M059J (cell line): Measurements from ENCODE around the gene ANXA3. TPM values are rescaled to one million over a fixed set of nuclear protein-coding genes. Genes with fewer than 3 reads are reported as not detected.
A peak's percentile ranks its signal among the peaks of the same experiment; 100 is the strongest.
"Not testable (repeated sequence)": the region's sequence is repeated elsewhere in the genome, so short reads cannot be mapped to it uniquely, and the experiment has no call there.

Experiments
- DNase-seq: peaks from one replicate; pipeline ENCODE4 v3.0.0-alpha.2; 2012; ENCODE audit warnings: low read depth
- total RNA-seq: library from RNA; depleted of rRNA; stranded (reverse); fragments of >200 nt; shearing (Covaris generic); gene quantifications from 2 replicates; pipeline ENCODE4 v1.2.3, GENCODE V29; 2014; rRNA removed

The ANXA3 gene, protein sequence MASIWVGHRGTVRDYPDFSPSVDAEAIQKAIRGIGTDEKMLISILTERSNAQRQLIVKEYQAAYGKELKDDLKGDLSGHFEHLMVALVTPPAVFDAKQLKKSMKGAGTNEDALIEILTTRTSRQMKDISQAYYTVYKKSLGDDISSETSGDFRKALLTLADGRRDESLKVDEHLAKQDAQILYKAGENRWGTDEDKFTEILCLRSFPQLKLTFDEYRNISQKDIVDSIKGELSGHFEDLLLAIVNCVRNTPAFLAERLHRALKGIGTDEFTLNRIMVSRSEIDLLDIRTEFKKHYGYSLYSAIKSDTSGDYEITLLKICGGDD
- 38.2 and 47.6 TPM in 2 replicates for total RNA-seq

DNA sequence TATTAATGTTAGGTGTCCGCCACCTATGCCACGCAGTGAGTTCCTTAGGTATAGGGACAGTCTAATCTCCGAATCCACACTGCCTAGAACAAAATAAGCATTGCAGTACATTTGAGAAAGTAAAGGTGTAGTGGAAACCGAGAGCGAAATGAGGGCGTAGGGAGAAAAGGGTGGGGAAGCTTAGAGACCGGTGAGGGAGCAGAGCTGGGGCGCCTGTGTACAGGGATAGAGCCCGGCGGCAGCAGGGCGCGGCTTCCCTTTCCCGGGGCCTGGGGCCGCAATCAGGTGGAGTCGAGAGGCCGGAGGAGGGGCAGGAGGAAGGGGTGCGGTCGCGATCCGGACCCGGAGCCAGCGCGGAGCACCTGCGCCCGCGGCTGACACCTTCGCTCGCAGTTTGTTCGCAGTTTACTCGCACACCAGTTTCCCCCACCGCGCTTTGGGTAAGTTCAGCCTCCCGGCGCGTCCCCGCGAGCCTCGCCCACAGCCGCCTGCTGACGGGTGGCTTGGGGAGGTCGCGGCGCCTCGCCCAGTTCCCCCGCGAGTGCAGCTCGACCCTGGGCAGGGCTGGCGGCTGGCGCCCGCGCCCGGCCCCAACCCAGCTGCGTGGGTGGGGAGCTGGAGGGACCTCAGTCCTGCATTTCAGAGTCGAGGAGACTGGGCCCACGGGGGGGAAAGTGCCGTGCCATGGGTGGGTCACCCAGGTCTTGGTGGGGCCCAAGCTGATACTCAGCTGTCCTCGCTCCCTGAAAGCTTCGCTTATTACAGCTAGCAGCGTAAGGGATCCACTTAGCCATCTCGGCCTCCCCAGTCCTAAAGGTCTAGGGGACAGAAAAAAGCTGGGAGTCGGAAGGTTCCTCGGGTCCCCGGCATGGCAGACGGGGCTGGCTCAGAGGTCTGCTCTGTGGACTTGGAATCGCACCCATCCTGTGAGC lies at the start of gene ANXA3:
ANXA3 (plus strand) TSS at position 351 of the 932 bp plus-strand sequence. CDS start 2,704 bp downstream, outside the sequence.
- no peak for DNase-seq

DNA sequence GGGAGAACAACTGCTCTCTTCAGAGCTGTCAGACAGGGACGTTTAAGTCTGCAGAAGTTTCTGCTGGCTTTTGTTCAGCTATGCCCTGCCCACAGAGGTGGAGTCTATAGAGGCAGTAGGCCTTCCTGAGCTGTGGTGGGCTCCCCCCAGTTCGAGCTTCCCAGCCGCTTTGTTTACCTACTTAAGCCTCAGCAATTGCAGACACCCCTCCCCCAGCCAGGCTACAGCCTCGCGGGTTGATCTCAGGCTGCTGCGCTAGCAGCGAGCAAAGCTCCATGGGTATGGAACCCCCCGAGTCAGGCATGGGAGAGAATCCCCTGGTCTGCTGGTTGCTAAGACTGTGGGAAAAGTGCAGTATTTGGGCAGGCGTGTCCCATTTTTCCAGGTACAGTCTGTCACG lies 45.3 kb upstream of the ANXA3 start:
- DNase-seq = not testable (repeated sequence)

DNA sequence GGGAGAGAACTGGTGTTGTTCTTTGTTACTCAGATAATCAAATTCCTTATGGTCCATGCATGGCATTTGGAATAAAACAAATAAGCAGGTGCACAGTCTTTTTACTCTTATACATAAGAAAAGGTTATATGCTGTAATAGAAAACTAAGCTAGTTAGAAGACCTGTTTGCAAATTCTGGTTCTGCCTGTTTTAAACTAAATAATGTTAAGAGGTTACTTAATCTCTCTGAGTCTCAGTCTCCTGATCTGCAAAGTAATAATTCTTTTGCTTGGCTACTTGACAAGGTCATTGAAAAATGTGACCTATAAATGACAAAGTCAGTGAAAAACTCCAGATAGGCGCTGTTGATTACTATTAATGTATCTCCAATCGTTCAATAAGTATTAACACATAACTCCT lies 42.5 kb upstream of the ANXA3 start:
- DNase-seq = no peak

DNA sequence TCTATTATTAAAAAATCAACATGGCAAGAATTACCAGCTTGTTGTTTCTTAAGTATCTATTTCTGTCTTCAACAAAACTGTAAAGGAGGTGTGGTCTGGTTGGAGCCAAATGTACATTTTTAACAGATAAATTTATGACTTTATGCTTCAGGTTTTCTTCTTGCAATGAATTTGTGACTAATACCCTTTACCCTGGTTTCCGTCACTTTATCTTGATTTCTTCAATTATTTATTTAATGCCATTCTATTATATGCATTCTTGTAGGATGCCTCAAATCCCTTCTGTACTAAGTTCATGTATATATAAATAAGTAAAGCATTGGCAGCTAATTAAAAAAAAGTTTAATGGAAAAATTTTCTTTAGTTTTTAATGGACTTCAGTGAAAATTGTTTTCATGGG lies 41.5 kb upstream of the ANXA3 start:
- DNase-seq = no peak

DNA sequence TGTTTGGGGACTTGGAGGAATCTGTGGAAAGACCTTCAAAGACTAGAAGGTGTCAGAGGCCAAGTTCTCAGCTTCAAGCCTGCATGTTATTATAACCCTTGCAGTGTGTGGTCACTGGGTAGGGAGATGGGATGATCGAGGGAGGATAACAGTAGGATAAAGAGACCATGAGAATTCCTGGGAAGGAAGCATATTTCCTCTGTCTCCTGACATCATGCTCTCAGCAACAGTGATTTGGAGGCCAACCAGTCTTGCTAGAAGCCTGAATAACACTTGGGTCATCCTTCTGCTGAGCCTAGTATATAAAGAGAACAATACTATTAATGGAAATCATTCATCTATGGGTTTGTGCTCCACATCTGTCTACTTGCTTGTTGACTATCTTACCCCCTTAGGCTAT lies 40.9 kb upstream of the ANXA3 start:
- DNase-seq = no peak

DNA sequence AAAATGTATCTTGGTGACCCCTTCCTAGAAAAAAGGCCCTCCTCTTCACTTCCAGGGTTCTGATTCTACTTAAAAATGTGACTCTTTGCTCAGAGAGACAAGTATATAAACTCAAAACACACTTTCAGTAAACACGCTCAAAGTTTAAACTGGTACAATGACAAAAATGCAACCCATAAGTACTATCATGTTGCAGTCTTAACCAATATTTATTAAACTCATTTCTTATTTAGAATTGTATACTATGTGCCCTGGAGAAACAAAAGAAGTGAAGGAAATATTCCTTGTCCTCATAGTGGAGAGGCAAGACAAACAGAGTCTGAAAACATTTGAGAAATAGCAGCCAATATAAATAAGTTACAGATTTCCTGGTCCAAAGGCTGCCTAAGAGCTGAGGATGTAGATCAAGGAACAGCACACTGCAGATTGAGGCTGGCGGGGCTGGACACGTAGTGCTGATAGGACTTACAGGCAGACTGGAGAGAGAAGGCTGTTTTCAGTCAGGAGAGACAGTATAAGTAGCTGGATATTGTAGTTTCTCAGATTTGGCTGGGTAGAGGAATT lies 39.1 kb upstream of the ANXA3 start:
- DNase-seq = no peak

DNA sequence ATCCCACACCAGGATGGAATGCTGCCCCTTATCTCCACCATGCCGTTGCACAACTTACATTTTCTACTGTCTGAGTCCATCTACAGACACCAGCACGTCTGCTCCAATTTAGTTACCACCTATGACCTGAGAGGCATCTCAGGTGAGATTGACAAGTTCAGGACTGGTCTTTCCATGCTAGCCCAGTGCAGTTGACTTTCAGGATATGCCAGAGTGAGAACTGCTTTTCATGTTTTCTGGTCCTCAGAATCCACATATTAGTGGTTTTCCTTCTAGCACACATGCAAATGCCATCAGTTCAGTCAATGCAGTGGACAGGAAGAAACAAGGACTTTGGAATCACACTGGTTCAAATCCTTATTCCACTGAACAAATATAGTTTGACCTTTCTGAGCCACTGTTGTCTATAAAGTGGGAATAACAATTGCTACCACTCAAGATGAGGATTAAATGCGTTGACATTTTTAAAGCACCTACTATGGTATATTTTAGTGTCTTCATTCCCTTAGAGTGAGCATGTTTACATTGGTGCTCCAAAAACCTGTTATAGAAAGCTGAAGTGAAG lies 38.1 kb upstream of the ANXA3 start:
- DNase-seq = no peak

DNA sequence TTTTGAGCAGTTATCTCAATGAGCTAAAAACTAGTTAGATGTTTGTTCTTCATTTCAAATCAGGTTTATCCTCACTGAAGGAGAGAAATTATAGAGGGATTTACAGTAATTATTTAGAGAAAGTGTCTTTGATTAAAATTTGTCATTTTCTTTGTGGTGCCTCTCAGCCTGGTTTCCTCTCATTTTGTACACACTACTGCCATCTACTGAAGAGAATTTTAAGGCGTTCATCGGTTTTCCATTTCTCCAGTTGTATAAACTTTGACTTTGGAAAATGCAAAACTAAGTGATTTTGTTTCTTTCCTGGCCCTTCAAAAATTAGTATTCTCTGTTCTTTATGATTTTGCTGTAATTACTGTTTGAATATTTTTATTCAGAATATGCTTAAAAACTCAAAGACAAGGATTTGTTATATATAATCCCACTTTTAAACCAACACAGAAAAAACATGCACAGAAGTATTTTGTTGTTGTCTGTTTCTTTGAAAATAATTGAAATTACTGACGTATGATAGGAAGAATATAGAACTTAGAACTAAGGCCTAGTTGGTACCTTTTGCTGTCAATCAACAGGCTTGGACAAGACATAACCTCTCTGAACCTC lies 34.4 kb upstream of the ANXA3 start:
- peak; percentile 17 for DNase-seq

DNA sequence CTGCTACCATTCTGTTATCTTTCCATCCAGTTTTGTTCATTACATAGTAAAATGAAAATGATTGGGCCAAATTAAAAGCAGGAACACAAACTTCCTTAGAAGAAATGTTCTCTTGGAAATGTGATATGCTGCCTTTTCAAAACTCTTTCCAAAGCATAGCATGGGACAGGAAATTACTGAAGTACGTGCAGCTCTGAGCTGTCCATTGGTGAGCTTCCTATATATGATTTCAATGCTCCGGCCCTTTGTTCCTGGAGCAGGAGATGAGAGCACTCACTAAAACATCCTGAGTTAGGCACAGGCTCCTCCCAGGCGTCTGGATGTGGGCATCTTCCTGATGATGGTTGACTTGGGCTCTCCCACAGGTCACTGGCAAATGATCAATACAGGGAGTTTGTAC lies 33.0 kb upstream of the ANXA3 start:
- DNase-seq = no peak

DNA sequence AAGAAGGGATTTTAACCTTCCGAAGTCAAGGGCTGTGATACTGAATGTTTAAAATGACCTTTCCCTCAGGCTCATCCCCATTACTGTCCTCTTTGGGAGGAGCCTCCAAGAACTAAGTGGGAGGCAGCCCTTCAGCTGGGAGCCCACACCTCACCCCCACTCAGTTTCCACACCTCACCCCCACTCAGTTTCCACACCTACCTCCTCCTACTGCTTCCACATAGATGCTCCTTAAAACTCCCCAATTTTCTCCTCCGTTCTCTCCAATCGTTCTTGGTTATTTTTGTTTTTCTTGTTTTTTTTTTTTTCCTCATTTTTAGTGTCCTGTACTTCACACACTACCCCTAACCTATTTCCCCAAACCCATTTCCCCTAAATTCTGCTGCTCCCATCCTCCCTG lies 31.6 kb upstream of the ANXA3 start:
- DNase-seq = no peak

DNA sequence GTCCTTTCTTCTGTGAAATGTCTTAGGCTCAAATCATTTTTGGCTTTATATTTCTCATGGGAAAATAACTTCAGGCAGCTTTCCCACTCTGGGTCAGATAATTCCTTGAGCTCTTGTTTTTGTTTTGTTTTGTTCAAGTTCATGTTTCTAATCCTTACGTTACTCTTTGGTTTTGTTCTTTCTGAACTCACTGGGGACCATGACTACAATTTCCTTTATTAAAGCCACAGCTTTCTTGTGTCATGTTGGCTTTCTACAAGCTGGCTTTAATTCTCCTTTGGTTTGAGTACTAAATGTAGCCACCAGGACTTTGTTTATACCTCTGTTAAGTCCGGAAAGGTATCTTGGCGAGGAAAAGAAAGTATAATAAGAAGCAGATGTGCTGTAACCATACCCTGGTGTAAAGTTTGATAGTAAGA lies 30.8 kb upstream of the ANXA3 start:
- peak; percentile 19 for DNase-seq

DNA sequence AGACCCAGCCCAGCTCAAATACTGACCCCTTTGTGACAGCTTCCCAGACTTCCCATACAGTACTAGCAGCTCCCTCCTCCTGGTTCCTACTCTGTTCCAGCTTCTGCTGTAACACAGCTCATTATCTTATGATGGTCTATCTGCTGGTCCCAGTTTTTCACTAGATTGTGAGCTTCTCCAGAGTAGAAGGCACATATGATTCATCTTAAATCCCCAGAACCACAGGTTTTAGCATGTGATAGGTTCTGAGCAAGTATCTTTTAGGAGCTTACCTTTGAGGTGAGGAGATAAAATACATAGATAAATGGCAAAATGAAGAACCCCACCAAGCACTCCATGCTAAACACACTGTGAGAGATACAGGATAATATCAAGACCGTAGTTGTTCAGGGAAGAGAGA lies 27.6 kb upstream of the ANXA3 start:
- no peak for DNase-seq

DNA sequence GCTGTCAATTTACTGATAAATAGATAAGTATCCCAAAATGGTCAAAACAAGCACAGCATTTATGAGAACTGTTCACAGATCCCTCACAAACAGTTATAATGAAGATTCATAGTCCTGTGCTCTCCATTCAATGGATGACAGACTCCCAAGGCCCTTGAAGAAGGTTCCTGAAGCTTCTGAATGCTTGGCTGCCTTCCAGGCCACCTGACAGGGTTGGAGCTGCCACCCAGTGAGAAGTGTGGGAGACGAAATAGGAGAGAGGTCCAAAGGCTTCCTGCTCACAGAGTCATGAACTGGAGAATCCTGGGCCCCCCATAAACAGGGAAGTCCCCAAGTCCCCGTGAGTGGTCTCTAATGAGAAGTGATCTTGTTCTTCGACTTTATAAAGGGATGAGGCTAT lies 26.0 kb upstream of the ANXA3 start:
- no peak for DNase-seq

DNA sequence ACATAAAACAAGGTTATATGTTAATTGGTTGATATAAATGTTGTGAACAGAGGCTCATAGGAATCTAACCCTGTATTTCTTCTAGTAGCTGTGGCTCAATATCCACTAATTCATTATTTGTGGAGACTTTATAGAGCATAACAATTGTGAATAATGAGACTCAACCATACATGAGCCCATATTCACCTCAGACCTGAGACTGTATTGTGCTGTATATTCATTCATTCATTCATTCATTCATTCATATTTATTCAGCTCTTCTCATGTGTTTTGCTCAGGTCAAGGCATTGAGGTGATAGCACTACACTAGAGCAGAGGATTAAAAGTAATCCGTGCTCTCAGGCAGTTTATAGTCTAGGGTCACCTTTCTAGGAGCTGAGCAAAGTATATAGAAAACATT lies 24.5 kb upstream of the ANXA3 start:
- DNase-seq = no peak

DNA sequence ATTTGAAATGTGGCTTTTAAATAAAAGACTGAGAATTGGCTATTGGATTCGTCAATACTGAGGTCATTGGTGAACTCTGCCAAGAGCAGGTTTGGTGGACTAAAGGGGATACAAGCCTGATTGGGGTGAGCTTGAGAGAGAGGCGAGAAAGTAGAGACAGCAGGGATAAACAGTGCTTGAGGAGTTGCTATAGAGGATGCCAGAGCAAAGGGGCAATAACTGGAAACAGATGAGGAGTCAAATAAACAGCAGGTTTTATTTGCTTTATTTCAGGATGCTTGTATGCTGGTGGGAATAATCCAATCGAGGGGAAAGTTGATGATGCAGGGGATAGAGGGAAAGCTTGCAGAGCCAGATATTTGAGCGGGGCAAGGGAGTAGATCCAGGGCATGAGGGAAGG lies 24.0 kb upstream of the ANXA3 start:
- DNase-seq = no peak

DNA sequence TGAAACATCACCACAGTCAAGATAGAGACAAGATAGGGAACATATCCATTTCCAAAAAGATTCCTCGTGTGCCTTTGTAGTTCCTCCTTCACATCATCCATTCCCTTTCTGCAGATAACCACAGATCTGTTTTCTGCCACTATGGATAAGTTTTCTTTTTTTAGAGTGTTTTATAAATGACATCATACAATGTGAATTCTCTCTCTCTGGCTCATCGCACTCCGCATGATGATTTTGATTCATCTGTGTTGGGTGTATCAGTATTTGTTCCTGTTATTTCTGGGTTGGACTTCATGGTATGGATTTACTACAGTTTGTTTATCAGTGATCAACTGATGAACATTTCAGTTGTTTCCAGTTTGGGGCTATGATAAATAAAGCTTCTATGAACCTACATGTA lies 23.2 kb upstream of the ANXA3 start:
- DNase-seq = no peak

DNA sequence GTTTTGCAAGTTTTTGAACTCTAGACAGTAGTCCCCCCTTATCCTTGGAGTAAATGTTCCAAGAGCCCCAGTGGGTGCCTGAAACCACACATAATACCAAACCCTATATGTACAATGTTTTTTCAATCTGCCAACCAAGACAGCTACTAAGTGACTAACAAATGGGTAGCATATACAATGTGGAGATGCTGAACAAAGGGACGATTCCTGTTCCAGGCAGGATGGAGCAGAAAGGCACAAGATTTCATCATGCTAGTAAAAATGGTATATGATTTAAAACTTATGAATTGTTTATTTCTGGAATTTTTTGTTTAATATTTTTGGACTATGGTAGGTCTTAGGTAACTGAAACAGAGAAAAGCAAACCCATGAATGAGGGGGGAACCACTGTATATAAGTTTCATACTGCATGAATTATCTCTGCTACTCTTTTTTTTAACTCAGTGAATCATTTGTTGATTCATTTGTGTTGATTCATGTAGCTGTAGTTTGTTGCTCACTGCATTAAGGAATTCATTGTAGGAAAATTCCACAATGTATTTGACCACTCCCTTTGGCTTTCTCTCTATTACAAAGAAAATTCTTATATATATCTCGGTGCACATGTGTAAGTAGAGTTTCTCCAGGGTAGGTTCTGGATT lies 21.9 kb upstream of the ANXA3 start:
- DNase-seq = peak; percentile 34

DNA sequence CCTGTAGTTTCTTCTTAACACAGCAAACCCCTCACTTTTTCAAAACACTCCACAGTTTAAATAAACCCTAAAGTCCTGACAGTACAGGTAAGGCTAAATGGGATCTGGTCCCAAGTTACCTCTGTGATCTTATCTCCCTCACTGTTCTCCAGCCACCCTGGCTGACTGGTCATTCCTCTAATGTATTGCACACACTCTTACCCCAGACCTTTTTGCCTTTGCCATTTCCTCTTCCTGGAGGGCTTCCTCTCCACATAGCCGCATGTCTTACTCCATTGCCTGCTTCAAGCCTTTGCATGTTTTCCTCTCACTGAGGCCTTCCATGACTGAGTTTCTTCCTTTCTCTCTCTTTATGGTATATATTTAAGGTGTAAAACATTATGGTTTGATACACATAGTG lies 19.5 kb upstream of the ANXA3 start:
- DNase-seq = no peak

DNA sequence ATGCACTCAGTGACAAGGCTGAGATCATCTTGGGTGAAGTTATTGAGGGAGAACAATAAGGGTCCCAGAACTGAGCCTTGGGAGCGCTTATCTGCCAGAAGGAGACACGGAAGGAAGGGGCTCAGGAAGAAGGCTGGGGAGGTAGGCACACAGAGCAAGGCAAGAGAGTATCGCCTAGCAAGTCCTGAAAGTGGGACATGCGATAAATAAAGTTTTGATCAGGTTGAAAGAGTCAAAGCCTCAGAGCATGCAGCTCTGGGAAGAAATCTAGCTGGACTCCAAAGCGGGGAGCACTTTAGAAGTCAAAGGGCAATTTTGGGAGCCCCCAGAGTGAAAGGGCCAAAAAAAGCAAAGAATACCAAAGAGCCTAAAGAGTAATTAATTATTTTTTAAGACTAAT lies 17.7 kb upstream of the ANXA3 start:
- no peak for DNase-seq

DNA sequence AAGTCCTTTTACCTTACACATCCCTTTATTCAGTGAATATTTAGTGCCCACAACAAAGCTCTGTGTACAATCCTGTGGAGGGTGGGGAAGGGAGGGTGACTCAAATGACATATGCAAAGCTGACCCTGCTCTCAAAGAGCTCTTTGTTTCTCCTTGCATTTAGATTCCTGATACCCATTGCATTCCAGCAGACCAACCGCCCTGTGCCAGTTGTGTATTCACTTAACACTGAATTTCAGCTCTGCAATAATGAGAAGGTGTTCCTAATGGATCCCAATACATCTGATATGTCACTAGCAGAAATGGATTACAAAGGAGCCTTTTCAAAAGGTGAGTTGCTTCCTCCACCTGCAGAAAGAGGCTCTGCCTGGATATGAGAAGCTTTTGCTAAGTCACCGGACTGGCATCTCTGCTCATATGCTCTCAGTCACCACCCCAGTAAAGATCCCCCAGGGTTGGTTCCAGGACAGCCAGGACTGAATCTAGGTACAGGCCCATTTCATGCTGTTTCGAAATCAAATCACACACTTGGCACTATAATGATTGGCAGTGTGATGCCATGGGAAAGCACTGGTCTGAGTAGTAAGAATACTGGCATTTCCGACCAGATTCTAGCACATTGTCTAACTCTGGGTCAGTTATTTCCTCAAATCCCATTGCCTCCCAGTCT lies 17.1 kb upstream of the ANXA3 start:
- DNase-seq = peak; percentile 37

DNA sequence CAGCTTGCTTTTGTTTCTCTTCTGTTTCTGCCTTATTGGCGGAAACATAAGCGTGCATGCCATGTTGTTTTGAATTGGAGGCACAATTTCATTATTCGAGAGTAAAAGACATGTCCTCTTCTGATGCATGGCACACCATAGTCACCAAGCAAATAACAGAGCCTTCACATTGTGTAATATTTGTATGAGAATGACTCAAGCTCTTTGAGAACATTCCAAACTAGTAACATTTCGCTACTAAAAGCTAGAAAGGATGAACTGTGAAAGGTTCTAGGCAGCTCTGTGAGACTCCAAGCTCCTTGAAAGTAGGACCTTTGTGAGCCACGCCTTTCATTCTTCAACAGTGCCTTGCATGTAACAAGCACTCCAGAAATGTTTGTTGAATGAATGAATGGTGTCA lies 9.2 kb upstream of the ANXA3 start:
- DNase-seq = peak; percentile 29
